HEK293T (cell line): ENCODE results near the gene RBBP6.
"Not testable (repeated sequence)": the region's sequence is repeated elsewhere in the genome, so short reads cannot be mapped to it uniquely, and the experiment has no call there.

Source experiments
- CTCF ChIA-PET: fragments of 350-600 bp; formaldehyde crosslinking; extraction: SDS; loops from one replicate; lab custom pipeline; 2021; ENCODE audit warnings: antibody characterized with exemption, inconsistent platforms; lab: Yijun Ruan, JAX
- POLR2A ChIA-PET: fragments of 350-600 bp; formaldehyde crosslinking; extraction: SDS; loops from one replicate; lab custom pipeline; 2020; ENCODE audit warnings: antibody characterized with exemption, inconsistent platforms; lab: Yijun Ruan, JAX
- DNase-seq: peaks from one replicate; pipeline ENCODE4 v3.0.0; 2012; ENCODE audit warnings: mixed read lengths; ENCODE audit errors: extremely low spot score
- ARNT ChIP-seq: fragments of 450-650 bp; IDR thresholded peaks from 2 replicates; pipeline ENCODE4 v1.6.1; 2017; ENCODE audit warnings: mild to moderate bottlenecking
- BHLHE40 ChIP-seq: fragments of 450-650 bp; IDR thresholded peaks from 2 replicates; pipeline ENCODE4 v1.6.1; 2016; ENCODE audit warnings: mild to moderate bottlenecking, moderate library complexity, borderline replicate concordance
- CTBP1 ChIP-seq: fragments of 450-650 bp; IDR thresholded peaks from 2 replicates; pipeline ENCODE4 v1.6.1; 2016; ENCODE audit warnings: borderline replicate concordance
- ELF4 ChIP-seq: fragments of 450-650 bp; IDR thresholded peaks from 2 replicates; pipeline ENCODE4 v1.6.1; 2017; ENCODE audit warnings: antibody characterized with exemption
- FOXA1 ChIP-seq: fragments of 450-650 bp; IDR thresholded peaks from 2 replicates; pipeline ENCODE4 v1.6.1; 2016; ENCODE audit warnings: mild to moderate bottlenecking
- FOXK2 ChIP-seq: fragments of 450-650 bp; IDR thresholded peaks from 2 replicates; pipeline ENCODE4 v1.6.1; 2016; ENCODE audit warnings: mild to moderate bottlenecking
- FOXM1 ChIP-seq: fragments of 450-650 bp; IDR thresholded peaks from 2 replicates; pipeline ENCODE4 v1.6.1; 2017; ENCODE audit warnings: mild to moderate bottlenecking, borderline replicate concordance
- HDGF ChIP-seq: fragments of 450-650 bp; IDR thresholded peaks from 2 replicates; pipeline ENCODE4 v1.6.1; 2017; ENCODE audit warnings: antibody characterized with exemption, borderline replicate concordance
- L3MBTL2 ChIP-seq: fragments of 450-650 bp; conservative IDR thresholded peaks from 2 replicates; pipeline ENCODE4 v1.6.1; 2016; ENCODE audit warnings: mild to moderate bottlenecking
- LEF1 ChIP-seq: fragments of 450-650 bp; IDR thresholded peaks from 2 replicates; pipeline ENCODE4 v1.6.1; 2017; ENCODE audit warnings: mild to moderate bottlenecking, borderline replicate concordance
- NFRKB ChIP-seq: fragments of 450-650 bp; IDR thresholded peaks from 2 replicates; pipeline ENCODE4 v1.6.1; 2016; ENCODE audit warnings: mild to moderate bottlenecking, moderate library complexity
- PKNOX1 ChIP-seq: fragments of 450-650 bp; IDR thresholded peaks from 2 replicates; pipeline ENCODE4 v1.6.1; 2016
- SP1 ChIP-seq: fragments of 450-650 bp; IDR thresholded peaks from 2 replicates; pipeline ENCODE4 v1.6.1; 2017
- SUZ12 ChIP-seq: fragments of 450-650 bp; IDR thresholded peaks from 2 replicates; pipeline ENCODE4 v1.6.1; 2016; ENCODE audit warnings: mild to moderate bottlenecking
- TARDBP ChIP-seq: fragments of 450-650 bp; IDR thresholded peaks from 2 replicates; pipeline ENCODE4 v1.6.1; 2016
- ZNF384 ChIP-seq: fragments of 450-650 bp; IDR thresholded peaks from 2 replicates; pipeline ENCODE4 v1.6.1; 2016

Gene RBBP6

GRCh38 chr16:24572069-24572468 is 32.7 kb downstream of the RBBP6 start:
- POLR2A ChIA-PET: interaction anchor here (0.7 kb wide), 1 partner anchor 239 kb away, joined by 3 read pairs; no protein-coding TSS in a partner anchor
- CTCF ChIA-PET: no interaction called here
- TF ChIP-seq LEF1 (no peak), ARNT (no peak), L3MBTL2 (no peak), FOXA1 (no peak), PKNOX1 (no peak), SP1 (no peak), TARDBP (no peak), SUZ12 (no peak), FOXM1 (no peak), ELF4 (no peak), ZNF384 (no peak), BHLHE40 (no peak)
- no peak for DNase-seq

GRCh38 chr16:24573141-24573540 is 33.8 kb downstream of the RBBP6 start:
- ChIA-PET CTCF (no interaction called here), POLR2A (no interaction called here)
- DNase-seq: no peak
- TF ChIP-seq FOXK2: no peak
- 0 out of 2 replicates have a peak, but pooled peaks have one; percentile 28 for TF ChIP-seq ZNF384

- POLR2A ChIA-PET, CTCF ChIA-PET, DNase-seq: not testable (repeated sequence)
These were observed 35.4 kb downstream of the RBBP6 start for GRCh38 chr16:24574515-24575485.

- POLR2A ChIA-PET, CTCF ChIA-PET, DNase-seq: not testable (repeated sequence)
These were observed 36.4 kb downstream of the RBBP6 start for GRCh38 chr16:24575791-24576190.

- ChIA-PET POLR2A (no interaction called here), CTCF (no interaction called here)
- TF ChIP-seq ZNF384 (no peak), ELF4 (no peak), FOXM1 (no peak), NFRKB (no peak), LEF1 (no peak), L3MBTL2 (no peak), ARNT (no peak), HDGF (no peak), CTBP1 (no peak), SP1 (no peak), FOXK2 (no peak), SUZ12 (no peak), TARDBP (no peak), BHLHE40 (no peak), PKNOX1 (no peak), FOXA1 (no peak)
- DNase-seq: no peak
These were observed 37.8 kb downstream of the RBBP6 start for GRCh38 chr16:24577167-24577566.

- no peak for TF ChIP-seq SP1
- no peak for TF ChIP-seq BHLHE40
- TF ChIP-seq FOXM1: no peak
- TF ChIP-seq FOXA1: no peak
- TF ChIP-seq L3MBTL2: no peak
- TF ChIP-seq PKNOX1: no peak
- TF ChIP-seq HDGF: no peak
- no peak for TF ChIP-seq ARNT
- DNase-seq: no peak
- CTCF ChIA-PET: no interaction called here
- POLR2A ChIA-PET: interaction anchor here (1.5 kb wide), 1 partner anchor 150 kb away, joined by 5 read pairs; no protein-coding TSS in a partner anchor
These were observed 41.3 kb downstream of the RBBP6 start for GRCh38 chr16:24580665-24581064.

GRCh38 chr16:24583494-24583893 is 44.1 kb downstream of the RBBP6 start:
- DNase-seq: no peak
- POLR2A ChIA-PET: interaction anchor here (0.6 kb wide), 1 partner anchor 49 kb away, joined by 3 read pairs; no protein-coding TSS in a partner anchor
- CTCF ChIA-PET: no interaction called here
- TF ChIP-seq ARNT (no peak), FOXM1 (no peak), ELF4 (no peak), ZNF384 (no peak), BHLHE40 (no peak), PKNOX1 (no peak), CTBP1 (no peak), NFRKB (no peak), LEF1 (no peak), SP1 (no peak), TARDBP (no peak), HDGF (no peak), SUZ12 (no peak), FOXA1 (no peak)
